ENCODE measurements around the gene FKTN. TPM values are rescaled to one million over a fixed set of nuclear protein-coding genes. Genes with fewer than 3 reads are reported as not detected.

FKTN gene
- total and polyA plus RNA-seq, 9 of the 15 experiments (the other 6 are each of a cell fraction or from before 2014, with no cell fraction given), result 5.4 to 16.3 (median 10.4) TPM

DNA sequence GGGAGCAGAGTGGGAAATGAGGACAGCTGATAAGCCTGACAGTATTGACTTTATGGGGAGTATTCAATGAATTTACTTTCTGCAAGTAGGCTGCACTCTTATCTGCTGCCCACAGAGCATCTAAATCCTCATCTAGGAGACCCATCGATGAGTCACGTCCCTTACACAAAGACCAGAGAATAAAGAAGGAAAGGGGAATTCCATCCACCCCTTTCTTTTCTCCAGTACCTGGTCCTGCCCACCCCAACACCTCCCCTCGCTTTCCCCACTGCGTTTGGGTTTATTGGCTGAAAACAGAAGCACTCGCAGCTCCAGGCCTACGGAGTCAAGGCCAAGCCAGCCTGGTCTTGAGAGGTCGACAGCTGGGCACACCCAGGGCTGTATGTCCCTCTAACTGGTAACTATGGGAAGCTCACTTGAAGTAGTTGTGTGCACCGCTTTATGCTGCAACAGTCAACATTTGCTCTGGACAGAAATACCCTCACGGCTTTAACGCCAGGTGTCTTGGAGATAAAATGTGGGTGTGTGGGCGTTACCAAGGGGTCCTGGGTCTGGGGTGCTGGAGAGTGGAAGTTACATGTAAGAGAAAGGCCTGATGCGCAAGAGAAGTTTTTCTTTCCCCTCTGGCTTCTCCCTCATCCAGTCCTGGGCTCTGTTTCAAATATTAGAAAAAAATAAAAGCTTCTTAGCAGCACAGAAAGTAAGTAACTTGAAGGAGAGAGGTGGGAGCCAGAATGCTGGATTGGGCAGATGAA, 89.8 kb downstream of the FKTN start (continued):
- TF ChIP-seq CREB1 (IDR thresholded peaks at IDR 0.05) (peak; percentile 57; the same call in 1 of the 2 replicates), CREB1 (CRISPR knock-in tag; IDR thresholded peaks at IDR 0.05) (no peak), MTA3 (IDR thresholded peaks at IDR 0.05; ENCODE audit: borderline replicate concordance) (peak; percentile 85), HLTF (IDR thresholded peaks at IDR 0.05) (no peak), JUN (IDR thresholded peaks at IDR 0.05; ENCODE audit: borderline replicate concordance, low read depth, low read length) (peak; percentile 98), JUN (CRISPR knock-in tag; IDR thresholded peaks at IDR 0.05; ENCODE audit: borderline replicate concordance) (no peak), KHSRP (IDR thresholded peaks at IDR 0.05) (peak; percentile 85), EZH2 (IDR thresholded peaks at IDR 0.05; ENCODE audit: borderline replicate concordance, low read depth, low read length) (no peak), NRF1 (conservative IDR thresholded peaks at IDR 0.05 in 1 of 2, IDR thresholded peaks at IDR 0.05 in 1 of 2) (peak; percentile 60 to 61), FOXA3 (CRISPR knock-in tag; conservative IDR thresholded peaks at IDR 0.05 in 1 of 2, IDR thresholded peaks at IDR 0.05 in 1 of 2) (peak; percentile 91 to 99), HNRNPUL1 (IDR thresholded peaks at IDR 0.05; ENCODE audit: low read length) (0 out of 2 replicates have a peak, but pooled peaks have one; percentile 23), CBFA2T2 (conservative IDR thresholded peaks at IDR 0.05) (peak; percentile 96), TAF15 (IDR thresholded peaks at IDR 0.05; ENCODE audit: low read depth, low read length) (no peak), GATA2 (CRISPR knock-in tag; IDR thresholded peaks at IDR 0.05) (peak; percentile 81), CTBP1 (IDR thresholded peaks at IDR 0.05; ENCODE audit: borderline replicate concordance) (peak; percentile 95), LEF1 (IDR thresholded peaks at IDR 0.05) (peak; percentile 91), ZNF785 (CRISPR knock-in tag; IDR thresholded peaks at IDR 0.05) (no peak)
- TF ChIP-seq, protein P1, sequence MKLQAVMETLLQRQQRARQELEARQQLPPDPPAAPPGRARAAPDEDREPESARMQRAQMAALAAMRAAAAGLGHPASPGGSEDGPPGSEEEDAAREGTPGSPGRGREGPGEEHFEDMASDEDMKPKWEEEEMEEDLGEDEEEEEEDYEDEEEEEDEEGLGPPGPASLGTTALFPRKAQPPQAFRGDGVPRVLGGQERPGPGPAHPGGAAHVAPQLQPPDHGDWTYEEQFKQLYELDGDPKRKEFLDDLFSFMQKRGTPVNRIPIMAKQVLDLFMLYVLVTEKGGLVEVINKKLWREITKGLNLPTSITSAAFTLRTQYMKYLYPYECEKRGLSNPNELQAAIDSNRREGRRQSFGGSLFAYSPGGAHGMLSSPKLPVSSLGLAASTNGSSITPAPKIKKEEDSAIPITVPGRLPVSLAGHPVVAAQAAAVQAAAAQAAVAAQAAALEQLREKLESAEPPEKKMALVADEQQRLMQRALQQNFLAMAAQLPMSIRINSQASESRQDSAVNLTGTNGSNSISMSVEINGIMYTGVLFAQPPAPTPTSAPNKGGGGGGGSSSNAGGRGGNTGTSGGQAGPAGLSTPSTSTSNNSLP (IDR thresholded peaks at IDR 0.05; ENCODE audit: borderline replicate concordance, low read depth, low read length), result peak; percentile 93; the same call in 1 of the 2 replicates
- TF ChIP-seq, protein P2, sequence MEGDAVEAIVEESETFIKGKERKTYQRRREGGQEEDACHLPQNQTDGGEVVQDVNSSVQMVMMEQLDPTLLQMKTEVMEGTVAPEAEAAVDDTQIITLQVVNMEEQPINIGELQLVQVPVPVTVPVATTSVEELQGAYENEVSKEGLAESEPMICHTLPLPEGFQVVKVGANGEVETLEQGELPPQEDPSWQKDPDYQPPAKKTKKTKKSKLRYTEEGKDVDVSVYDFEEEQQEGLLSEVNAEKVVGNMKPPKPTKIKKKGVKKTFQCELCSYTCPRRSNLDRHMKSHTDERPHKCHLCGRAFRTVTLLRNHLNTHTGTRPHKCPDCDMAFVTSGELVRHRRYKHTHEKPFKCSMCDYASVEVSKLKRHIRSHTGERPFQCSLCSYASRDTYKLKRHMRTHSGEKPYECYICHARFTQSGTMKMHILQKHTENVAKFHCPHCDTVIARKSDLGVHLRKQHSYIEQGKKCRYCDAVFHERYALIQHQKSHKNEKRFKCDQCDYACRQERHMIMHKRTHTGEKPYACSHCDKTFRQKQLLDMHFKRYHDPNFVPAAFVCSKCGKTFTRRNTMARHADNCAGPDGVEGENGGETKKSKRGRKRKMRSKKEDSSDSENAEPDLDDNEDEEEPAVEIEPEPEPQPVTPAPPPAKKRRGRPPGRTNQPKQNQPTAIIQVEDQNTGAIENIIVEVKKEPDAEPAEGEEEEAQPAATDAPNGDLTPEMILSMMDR (IDR thresholded peaks at IDR 0.05 in 2 of 3, conservative IDR thresholded peaks at IDR 0.05 in 1 of 3; ENCODE audit: insufficient read depth in 2 of 3, low read depth in 1 of 3, low read length in 3 of 3), result no peak; a peak in 1 of 6 replicates
- TF ChIP-seq, protein P3, sequence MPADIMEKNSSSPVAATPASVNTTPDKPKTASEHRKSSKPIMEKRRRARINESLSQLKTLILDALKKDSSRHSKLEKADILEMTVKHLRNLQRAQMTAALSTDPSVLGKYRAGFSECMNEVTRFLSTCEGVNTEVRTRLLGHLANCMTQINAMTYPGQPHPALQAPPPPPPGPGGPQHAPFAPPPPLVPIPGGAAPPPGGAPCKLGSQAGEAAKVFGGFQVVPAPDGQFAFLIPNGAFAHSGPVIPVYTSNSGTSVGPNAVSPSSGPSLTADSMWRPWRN (IDR thresholded peaks at IDR 0.05; ENCODE audit: low read depth), result peak; percentile 93
- TF ChIP-seq, protein P4, sequence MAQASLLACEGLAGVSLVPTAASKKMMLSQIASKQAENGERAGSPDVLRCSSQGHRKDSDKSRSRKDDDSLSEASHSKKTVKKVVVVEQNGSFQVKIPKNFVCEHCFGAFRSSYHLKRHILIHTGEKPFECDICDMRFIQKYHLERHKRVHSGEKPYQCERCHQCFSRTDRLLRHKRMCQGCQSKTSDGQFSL (CRISPR knock-in tag; IDR thresholded peaks at IDR 0.05), result no peak
- TF ChIP-seq, protein P4 (tag; IDR thresholded peaks at IDR 0.05), result no peak
- TF ChIP-seq, protein P5, sequence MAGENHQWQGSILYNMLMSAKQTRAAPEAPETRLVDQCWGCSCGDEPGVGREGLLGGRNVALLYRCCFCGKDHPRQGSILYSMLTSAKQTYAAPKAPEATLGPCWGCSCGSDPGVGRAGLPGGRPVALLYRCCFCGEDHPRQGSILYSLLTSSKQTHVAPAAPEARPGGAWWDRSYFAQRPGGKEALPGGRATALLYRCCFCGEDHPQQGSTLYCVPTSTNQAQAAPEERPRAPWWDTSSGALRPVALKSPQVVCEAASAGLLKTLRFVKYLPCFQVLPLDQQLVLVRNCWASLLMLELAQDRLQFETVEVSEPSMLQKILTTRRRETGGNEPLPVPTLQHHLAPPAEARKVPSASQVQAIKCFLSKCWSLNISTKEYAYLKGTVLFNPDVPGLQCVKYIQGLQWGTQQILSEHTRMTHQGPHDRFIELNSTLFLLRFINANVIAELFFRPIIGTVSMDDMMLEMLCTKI (IDR thresholded peaks at IDR 0.05; ENCODE audit: partially characterized antibody), result no peak
